CD4-positive, alpha-beta T cell treated with Interleukin-2 at 100 ng/mL for 4 hours (primary cell): Measurements from ENCODE around the gene CD47.

Experiments
- DNase-seq: peaks from one replicate; pipeline ENCODE4 v3.0.0-alpha.2; 2020; ENCODE audit warnings: low spot score

CD47 gene

DNA sequence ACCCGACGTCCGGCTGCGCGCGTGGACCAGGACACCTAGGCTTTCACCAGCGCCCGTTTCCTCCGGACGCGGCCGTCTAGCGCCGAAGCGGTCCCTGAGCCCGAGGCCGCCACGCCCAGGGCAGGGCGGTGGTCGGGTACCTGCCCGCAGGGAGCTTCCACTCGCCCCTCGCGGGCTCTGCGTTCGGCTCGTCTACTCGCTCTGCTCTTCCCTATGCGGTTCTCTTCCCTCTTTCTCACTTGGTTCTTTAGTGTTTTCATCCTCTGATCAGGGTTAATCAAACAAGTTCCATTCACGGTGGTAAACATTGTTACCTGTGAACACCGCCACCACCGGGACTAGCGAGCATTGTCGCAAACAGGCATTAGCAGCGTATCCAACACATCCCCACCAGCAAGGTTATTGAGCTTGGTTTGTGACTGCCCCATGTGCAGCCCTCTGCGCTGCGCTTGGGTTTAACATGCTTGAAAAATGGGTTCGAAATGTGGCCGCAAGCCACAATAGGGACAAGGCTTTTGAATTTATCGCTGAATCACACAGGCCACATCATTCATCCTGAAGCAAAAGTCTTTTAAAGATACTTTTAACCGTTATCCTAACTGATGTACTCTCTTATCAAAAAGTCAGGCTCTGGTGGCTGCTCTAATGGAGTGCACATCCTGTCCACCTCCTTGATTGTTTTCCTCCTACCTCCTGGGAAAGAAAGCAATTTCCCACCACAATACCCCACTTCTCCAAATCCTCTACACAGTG, 843 bp upstream of the CD47 start:
- peak; percentile 39 for DNase-seq

DNA sequence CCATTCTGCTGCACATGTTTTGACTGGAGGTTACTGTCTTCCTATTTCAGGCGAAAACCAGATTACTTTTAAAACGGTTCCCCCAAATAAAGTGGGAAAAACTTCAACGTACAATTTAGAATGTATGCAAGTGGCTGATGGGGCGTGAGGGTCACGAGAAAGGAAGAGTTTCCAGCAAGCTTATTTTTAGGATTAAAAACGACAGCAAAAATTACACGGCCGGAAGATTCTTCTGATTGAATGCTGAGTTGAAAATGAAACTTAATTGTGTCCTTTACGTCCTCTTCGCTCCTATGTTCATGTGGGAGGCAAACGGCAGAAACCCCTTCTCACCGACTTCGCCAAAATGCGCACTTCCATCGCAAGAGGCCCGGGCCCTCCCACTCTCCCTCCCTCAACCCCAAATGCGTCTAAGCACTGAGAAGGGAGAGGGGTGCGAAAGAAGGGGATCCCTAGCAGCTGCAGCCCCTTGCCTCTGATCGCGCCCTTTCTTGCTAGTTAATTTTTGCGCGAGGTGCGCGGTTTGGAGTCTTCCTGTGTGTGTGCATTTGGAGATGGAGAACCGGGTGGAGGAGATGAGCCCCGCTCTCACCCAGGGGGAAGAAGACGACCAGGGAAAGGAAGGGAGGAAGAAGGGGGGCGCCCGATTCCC, 656 bp downstream of the CD47 start:
- DNase-seq, result peak; percentile 54

DNA sequence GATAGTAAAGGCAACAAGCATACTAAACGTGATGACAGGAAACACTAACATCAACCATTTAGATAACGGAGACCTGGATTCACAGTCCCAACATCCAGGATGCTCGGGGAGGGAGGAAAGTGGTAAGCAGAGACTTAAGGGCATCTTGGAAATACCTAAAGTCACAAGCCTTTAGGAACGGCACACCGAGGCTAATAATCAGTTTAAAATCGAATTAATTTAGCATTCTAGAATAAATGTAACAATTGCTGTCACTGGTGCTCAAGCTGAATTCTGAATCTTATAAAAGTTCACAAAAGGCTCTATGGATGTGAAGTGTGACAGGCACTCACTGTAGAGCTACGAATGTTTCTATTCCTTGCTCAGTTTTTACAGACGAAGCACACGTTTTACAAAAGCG, 1.3 kb downstream of the CD47 start:
- no peak for DNase-seq

DNA sequence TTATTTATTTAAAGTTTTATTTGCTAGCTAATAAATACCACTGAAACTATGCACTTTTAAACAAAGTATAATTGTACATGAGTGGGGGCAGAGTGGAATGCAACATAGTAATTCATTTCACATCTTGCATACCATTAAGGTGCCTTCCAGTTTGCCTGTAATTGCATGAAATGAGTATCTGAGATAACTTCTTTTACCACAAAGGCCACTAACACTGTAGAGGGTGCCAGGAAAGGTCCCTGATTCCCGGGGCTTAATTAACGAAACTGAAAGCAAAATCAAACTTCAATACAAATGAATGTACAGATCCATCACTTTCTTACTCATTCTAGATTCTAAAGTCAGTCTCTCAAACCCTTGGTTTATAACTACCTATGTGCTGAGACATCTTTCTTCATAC, 2.1 kb downstream of the CD47 start:
- DNase-seq, result peak; percentile 60

DNA sequence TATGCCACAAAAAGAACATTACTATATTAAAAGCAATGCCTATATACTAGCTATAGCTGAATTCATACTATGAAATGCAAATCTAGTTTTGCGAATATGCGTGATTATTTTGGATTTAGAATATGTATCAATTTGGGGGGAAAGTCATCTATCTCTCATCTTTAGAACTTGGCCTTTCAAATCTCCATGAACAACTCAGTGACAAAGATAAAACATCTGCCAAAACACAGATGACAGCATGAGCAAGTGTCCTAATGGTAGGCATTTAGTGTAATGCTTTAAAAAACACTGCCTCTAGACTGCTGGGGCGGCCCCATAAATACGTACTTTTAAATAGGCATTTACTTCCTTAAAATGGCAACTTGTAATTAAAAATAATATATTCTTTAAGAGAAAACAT, 2.7 kb downstream of the CD47 start:
- DNase-seq, result no peak

DNA sequence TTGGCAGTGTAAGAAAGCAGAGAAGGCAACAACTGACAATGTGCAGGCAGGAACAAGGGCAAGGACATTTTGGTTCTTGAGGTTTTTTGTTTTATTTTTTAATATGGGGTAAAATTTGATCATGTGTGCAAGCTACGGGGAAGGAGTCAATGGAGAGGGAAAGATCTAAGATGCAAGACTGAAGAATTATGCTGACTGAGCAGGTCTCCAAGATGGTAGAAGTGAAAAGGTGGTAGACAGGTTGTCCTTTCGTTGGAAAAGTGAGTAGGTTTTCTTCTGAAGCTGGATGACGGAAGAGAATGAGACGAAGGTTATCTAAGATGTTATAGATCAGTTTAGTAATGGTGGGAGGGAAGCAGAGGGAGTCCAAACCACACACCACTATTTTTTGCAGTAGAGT, 4.2 kb downstream of the CD47 start:
- DNase-seq, result no peak

DNA sequence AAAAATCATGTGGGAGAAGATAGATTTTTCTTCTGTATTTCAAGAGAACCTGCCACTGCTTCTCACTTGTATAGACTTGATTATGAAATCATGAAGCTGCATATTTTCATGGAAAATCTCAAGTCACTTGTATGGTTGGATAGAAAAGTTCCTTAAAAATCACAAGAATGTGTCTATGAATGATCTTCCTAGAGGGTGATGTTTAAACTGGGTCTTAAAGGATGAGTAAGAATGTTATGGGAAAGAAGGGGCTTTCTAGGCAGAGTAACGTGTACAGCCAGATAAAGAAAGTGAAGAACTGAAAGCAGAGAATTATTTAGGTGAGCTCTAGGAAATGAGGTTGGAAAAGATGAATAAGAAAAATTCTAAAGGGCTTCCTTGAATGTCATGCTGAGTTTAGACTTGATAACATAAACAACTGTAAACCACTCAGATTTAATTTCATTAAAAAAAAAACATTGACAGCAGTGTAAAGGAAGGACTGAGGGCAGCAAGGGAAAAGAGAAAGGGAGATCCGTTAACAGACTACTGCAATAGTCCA, 5.0 kb downstream of the CD47 start:
- DNase-seq, result no peak

DNA sequence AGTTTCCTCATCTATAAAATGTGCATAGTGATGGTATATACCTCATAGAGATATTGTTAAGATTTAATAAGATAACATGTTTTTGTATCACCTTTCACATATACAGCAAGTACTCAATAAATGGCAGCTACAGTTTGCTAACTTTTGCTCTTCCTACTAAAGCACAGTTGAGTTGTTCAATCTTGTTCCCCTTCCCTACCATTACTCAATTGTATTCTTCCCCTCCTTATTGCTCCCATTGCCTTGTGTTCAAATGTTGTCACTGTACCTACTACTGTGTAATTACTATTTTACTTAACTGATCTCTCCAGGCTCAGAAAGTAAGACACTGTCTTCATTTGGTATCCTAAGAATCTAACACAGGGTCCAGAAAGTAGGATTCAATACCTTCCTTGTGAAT, 5.5 kb downstream of the CD47 start:
- no peak for DNase-seq

DNA sequence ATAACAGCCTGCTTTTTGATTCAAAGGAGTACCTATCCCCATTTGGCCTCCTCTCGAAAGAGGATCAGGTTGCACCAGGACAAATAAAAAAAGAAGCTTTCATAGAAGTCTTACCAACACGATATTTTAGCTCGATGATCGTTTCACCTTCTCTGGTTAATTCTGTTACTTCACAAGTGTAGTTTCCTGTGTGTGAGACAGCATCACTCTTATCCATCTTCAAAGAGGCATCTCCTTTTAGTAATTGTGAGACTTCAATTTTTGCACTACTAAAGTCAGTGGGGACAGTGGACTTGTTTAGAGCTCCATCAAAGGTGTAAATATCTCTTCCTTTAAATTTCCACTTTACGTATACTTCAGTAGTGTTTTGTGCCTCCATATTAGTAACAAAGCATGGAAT, 11.0 kb downstream of the CD47 start:
- DNase-seq, result no peak

DNA sequence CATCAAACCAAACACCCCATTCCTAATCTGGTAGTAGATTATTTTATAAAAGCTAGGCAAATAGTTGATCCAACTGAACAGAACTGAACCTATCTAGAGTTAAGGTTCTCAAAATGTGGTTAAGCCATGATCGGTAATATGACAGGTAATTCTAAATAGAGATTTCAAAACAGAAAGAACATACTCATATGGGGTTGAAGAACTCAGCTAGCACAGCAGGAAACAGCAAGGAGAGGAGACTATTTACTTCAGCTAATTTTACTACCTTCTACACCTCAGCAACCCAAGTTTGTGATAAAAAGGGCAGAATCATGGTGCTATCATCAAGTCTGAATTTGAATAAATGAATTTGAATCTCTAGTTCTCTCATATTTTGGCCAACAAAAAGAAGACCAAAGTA, 11.8 kb downstream of the CD47 start:
- DNase-seq, result no peak

DNA sequence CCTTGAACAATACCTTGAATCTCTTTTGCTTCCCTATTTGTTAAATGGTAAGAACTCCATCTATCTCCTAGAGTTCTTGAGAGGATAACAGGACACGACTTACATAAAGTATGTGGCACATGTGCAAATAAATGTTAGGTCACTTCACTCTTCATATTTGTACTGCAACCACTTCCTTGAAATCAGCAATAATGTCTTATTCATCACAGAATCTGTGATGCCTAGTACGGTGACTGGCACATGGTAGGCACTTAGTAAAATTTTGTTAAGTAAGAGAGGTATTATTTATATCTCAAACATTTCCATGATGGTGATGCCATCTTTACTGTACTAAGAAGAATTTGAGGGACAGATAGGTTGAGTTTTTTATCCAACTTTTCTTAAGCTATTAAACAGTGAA, 14.3 kb downstream of the CD47 start:
- no peak for DNase-seq

DNA sequence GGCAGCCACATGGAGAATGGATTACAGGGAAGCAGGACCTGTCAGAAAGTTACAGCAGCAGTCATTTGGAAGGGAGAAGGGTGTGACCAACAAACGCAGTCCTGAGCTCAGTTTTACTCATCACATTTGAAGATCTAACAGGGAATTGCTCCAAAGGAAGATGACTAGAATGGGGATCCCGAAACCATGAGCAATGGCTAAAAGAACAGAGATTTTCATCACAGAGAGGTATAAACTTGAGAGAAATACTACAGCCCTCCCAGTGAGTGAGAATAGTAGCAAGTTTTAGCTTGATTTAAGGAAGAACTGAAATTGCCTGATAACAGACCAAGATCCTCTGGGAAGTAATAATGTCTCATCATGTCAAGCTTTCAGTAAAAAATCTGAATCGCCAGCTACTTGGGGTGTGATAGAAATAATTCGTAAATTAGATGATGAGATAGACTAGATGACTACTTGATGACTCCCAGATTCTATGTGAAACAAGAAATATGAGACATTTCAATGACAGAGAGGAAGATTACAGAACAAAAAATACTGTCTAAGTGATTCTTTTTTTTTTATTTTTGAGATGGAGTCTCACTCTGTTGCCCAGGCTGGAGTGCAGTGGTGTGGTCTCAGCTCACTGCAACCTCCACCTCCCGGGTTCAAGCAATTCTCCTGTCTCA, 16.9 kb downstream of the CD47 start:
- DNase-seq, result no peak

DNA sequence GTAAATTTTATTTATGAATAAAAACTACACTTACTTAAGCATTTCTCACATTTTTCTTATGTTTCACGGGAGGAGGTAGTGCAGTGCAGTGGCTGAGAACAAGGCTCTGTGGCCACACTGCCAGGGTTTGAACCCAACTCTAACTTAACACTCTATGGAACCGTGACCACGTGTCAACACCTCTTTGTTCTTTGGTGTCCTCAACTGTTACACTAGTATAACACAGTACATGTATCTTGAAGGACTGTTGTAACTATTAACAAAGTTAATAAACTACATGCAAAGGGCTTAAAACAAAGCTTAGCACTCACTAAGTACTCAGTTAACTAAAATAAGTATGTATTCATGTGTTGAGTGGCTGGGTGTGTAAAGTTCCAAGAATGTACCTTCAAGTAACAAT, 19.5 kb downstream of the CD47 start:
- DNase-seq, result no peak

DNA sequence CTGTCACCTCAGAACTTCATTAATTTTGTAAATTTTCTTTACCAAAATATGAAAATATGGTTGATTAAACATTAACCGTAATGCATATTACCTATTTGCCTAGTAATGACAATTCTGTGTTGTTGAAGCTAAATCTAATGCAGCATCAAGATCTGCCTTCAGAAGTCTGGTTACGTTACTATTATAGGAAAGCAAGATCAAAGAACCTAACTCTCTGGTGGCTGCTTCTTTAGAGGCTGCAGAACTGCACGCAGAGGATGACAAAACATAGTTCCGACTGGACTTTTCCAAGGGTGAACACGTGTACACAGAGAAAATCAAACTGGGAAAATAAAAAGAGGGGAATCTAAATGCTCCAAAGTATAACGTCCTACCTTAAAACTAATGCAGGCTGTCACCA, 20.5 kb downstream of the CD47 start:
- DNase-seq, result no peak

DNA sequence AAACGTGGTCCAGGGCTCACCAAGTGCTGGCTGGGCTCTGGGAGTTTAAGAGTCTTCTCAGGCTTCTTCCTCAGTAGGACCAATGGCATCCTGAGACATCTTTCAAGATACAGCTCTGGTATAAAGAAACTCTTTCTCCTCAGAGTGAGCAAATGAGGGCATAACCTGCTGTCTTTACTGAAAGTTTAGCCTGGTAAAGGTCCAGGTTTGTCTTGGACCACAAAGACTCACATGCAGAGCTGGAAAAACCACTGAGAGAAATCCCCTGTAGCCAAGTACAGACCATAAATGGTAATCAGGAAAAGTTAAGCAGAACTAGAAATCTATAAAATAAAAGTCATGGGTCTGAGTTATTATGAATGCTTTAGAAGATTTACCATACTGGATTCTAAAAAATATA, 23.1 kb downstream of the CD47 start:
- no peak for DNase-seq

DNA sequence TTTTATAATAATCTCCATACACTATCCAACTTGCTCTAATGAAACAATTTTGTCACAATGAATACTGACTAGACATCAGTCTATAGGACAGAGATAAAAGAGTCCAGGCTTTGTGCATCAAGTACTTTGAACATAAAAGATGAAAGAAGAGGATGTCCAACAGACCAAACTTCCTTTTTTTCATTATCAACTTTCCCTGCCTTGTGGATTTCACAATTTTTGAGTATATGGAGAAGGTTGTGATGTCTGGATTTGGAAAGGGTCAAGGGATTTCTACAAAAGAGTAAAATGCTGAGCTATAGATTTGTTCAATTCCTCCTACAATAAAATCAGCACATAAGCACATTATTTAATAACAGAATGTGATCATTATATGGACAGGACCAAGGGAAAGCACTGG, 25.7 kb downstream of the CD47 start:
- no peak for DNase-seq

DNA sequence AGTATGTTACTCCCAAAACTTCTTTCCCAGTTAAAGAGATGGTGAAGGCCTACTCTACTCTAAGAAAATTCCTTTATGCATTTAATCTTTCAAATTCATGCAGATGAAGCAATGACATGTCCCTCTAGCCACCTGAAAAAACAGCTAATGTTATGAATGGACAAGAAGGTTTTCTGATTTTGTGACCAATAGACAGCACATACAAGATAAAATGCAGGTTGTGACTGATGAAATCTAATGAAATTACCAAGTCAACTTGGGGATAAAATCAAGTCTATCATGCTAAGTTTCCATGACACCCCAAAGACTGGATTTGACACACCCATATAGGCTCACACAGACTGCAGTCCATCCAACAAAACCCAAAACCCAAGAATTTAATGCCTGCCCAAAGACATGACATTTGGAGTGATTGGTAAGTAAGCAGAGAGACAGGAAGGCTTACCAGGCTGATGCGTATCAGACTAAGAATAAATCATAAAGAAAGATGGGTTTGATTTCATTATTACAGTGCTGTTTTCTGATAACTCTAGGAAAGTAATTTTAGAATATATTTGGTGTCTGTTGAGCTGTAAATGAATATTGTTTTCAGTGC, 26.4 kb downstream of the CD47 start:
- no peak for DNase-seq

DNA sequence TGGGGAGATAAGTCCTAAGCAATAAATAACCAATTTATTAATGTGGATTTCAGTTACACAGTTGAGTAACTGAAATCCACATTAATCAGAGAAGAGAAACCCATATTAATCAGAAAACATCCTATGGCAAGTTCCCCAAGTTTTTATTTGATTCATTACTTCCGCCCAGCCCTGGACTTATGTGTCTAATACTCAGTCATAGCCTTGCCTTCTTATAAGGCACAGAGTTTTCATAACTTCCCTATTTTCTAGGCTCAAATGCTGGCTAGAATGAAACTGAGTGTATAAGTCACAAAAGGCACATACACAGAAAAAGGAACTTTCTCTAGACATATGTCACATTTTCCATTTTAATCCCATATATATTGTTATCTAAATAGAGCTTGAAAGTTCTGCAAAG, 28.8 kb downstream of the CD47 start:
- no peak for DNase-seq

DNA sequence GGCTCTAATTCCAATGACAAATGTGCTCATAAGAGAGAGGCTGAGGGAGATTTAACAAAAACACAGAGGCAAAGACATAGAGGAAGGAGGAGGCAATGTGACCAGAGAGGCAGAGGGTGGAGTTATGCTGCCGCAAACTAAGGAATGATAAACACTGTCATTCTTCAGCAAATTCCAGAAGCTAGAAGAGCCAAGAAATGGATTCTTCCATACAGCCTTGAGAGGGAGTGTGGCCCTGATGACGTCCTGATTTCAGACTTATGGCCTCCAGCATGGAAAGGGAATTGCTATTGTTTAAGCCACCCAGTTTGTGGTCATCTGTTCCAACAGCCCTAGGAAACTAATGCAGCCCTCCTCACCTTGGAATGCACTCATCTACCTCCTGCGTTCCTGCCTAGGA, 30.5 kb downstream of the CD47 start:
- no peak for DNase-seq

DNA sequence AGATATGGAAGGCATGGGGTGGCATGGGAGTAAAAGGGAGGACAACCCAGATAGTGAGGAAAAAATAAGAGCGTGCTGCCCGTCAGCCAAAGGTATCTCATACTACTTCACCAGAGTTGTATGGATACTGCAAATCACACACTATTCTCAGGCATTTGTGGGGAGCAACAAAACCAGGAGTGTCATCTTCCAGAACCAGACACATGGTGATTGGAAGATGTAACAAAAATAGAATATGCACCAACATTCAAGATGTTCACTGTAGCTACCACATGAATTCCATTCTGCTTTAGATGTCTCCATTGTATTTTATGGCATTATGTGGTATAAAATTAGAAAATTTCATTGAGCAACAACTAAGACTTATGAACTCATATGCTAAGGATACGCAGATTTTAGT, 34.9 kb downstream of the CD47 start:
- no peak for DNase-seq

DNA sequence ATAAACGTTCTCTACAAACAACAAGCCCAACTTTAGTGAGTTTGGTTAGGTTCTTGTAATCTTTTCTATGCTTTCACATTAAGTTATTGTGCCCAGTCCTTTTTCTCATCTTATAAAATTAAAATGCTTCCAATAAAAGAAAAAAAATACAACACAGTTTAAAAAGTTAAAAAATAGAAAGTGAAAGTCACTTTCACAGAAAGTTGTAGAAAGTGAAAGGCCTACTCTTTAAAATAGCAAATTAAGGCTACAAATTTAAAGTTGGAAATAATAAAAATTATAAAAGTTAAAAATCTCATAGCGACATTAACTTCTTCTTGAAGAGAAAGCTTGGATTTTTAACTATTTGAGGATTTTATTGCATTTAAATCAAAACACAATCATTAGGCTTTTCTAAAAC, 35.9 kb downstream of the CD47 start:
- no peak for DNase-seq

DNA sequence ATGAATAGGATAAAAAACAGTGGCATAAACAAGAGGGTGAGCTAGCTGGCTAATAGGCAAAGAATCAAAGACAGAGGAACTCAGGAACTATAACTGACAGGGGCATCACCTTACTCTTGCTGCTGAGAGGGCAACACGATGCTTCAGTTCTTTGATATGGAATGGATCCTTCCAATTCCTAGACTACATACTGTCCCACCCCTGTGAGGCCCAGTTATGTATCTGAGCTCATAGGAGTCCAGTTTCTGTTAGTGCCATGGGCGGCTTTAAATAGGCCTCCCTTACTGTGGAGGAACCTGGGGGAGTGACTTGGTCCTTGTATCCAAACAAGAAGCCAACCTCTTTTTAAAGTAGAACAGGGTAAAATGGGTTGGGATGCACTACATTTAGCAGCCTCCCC, 37.3 kb downstream of the CD47 start:
- no peak for DNase-seq

DNA sequence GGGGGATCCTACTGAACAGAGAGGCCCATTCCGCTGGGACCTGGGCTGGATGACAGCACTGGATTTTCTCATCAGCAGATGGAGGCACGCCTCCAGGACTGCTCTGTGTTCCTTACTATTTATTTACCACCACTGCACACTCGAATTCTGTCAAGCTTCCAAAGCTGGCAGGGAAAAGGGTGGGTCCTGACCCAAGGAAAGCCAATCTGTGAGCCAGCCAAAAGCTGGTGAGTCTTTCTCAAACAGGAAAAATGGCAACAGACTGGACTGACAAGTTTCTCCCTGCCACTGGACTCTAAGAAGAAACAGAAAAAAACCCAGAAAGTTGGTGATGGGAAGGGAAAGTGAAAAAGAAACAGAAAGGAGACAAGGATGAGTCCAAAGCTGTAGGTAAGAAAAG, 37.8 kb downstream of the CD47 start:
- DNase-seq, result no peak
